ENCODE data around the gene GPR45.
A peak's percentile ranks its signal among the peaks of the same experiment; 100 is the strongest.
"Not testable (repeated sequence)": the region's sequence is repeated elsewhere in the genome, so short reads cannot be mapped to it uniquely, and the experiment has no call there.

The GPR45 gene, protein sequence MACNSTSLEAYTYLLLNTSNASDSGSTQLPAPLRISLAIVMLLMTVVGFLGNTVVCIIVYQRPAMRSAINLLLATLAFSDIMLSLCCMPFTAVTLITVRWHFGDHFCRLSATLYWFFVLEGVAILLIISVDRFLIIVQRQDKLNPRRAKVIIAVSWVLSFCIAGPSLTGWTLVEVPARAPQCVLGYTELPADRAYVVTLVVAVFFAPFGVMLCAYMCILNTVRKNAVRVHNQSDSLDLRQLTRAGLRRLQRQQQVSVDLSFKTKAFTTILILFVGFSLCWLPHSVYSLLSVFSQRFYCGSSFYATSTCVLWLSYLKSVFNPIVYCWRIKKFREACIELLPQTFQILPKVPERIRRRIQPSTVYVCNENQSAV

DNA sequence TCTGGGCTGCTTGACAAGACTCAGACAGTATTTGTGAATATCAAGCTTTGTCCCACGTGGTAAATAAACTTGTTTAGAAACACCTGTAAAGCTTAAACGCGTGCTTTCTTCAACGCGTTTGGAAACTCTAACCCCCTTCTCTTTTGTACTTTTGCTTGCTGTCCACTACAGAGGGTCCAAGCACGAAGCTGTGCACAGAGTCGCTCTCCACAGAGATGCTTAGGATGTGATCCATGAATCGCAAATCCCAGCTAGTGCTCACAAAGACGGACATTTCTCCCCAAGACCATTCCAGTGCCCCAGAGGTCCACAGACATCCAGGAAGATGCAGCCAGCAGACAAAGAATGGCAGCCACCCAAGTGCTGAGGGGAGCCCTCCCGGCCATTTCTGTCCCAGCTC, at the start of gene GPR45:
TSS of gene GPR45 (plus strand) at position 301 of the 400 bp plus-strand sequence. CDS start 116 bp downstream, outside the sequence.
- no peak for DNase-seq

DNA sequence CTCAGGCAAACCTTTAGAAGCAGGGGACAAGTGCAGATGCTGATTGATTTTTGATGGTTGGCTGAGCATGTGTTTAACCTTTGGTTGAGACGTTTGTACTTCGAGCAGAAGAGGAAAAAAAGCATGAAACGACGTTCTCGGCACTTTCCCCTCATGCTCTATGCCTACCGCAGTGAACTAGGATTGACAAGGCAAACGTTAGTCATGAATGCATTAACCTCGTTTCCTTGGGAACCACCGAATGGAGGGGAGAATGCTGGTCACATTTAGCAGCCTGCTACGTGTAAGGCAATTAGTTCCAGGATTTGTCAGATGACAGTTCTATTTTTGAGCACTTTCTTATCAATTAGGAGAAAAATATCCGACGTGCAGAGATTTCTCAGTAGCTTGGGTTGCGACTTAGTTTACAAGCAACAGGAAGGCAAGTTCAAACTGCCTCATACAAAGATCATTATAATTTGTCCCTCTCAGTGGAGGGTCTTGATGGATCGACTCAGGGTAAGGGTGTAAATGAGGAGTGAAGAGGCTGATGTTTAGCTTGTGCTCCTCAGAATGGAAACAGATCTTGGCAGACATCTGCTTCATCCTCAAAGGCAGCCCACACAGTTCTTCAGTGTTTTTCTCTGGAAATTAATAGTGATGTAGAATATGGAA, 47.4 kb upstream of the GPR45 start:
- DNase-seq = no peak

DNA sequence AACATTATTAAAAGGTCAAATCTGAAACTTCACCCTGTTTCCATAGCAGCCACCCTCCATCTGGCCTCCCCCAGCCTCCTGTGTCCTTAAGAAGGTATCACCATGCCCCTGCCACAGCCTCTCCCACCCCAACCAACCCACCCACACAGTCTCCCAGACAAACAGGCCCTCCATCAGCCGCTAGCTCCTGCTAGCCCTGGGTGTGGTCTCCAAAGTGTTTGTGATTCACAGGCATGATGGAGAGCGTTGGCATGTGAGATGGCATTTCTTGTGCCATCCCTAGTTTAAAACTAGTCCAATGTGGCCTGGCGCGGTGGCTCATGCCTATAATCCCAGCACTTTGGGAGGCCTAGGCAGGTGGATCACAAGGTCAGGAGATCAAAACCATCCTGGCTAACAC, 44.9 kb upstream of the GPR45 start:
- no peak for DNase-seq

DNA sequence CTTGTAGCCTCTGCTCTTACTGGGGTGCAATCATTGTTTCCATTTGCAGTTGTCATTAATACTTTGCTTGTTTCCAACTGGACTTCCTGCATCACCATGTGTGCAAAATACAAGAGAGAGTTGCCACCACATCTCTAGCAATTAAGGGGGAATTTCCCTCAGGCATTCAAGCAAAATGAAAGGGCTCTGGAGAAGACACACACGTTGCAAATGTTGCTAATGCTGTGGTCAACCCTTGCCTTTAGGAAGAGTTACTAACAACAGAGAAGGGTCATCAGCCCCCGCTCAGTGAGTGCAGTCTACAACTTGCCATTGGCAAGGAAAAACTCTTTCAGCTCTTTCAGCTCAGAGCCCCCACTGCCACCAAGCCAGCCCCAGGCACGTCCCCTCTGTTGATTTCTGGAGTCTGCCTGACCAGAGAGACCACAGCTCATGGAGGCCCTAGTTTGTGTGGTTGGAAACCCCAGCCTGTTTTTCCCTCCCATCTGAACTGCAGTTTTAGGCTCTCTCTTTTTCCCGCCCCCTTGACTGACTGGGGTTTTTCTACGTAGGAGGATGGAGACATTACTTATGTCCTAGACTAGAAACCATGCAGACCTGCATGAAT, 25.9 kb upstream of the GPR45 start:
- no peak for DNase-seq

DNA sequence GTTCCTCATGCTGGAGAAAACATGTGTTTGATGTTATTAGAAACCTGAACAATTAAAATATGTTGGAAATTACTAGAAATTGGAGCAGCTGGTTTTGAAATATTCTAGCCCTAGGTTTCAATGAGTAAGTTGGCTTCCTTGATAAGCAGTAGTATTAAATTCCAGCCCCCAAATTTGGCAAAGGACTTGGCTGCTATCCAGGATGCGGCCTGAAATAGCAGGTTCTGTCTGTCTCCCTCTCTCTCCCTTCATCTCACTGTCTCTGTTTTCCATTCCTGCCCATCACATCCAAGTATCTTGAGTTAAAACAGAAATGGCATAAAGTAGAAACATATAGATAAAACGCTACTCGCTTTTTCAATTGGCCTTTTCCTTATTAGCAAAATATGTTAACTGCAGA, 20.9 kb upstream of the GPR45 start:
- no peak for DNase-seq

DNA sequence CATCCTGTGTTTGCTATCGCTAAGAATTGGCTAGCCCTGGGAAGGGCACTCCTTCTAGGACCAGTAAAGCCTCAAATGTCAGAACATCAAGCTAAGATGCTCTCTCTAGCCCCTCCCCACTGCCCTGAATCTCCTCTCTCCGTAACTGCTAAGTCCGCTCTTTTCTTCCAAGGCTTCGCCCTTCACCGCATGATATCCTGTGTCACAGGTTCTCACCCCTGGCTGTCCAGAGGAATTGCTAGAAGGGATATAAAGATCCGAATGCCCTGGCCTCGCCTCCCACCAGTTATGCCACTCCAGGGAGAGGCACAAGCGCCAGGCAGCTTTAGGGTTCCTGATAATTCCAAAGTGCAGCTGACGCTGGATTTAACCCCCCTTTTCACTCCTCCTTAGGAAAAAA, 17.1 kb upstream of the GPR45 start:
- no peak for DNase-seq

DNA sequence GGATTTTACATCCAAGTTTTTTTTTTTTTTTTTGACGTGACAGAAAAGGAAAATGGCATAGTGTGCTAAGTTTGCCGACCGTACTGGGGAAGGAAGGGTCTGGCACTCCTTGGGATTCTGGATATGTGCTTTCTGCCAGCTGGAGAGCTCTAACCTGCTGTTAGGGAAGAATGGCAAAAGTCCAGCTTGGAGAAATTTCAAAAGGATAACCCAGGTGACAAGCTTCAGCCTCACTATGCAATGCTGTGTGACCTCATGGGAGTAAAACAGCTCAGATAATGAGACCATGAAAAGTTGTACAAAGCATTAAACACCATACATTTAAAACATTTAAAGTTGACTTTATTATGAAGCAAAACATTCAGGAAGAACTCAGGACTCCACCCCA, 10.3 kb upstream of the GPR45 start:
- no peak for DNase-seq

DNA sequence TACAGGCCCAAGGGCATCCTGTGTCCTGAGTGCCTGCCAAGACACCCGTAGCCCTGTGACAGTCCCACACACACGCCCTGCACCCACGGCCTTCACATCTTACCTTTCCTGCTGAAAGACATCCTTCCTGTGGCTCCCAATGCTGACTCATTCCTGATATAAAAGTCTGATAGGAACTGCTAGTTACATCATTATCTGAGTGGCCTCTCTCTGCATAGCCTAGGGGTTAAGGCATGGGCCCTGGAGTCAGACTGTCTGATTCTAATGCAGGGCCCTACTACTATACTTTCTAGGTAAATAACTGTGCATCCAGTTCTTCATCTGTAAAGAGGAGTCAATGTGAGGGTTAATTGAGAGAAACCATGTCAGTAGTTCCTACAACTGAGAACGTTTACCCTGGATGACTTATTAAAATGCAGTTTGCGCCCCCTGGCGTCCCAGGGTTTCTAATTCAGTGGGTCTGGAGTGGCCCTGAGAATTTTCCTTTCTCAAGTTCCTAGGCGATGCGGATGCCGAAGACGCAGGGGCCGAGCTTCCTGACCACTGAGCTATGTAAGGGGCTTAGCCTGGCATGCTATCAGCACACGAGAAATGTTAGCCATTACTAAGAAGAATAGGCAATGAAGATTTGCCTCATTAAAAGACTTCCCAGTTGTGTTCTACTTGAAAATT, 6.0 kb upstream of the GPR45 start:
- peak; percentile 74 for DNase-seq

DNA sequence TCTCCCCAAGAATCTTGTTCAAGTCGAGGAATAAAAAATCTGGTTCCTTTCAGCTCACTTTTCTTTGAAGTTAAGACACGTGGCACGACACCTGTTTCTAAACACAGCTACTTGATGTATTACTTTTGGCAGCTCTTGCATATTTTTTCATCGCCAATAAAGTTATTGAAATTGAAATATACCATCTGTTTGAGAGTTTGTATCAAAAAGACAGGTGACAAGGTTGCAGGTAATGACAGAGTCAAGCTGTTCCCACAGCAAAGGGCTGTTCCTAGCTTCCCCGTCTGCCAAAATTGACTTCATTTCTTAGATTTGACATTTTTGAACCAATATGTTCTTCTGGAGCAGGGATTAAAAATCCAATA, 5.5 kb upstream of the GPR45 start:
- DNase-seq = no peak

DNA sequence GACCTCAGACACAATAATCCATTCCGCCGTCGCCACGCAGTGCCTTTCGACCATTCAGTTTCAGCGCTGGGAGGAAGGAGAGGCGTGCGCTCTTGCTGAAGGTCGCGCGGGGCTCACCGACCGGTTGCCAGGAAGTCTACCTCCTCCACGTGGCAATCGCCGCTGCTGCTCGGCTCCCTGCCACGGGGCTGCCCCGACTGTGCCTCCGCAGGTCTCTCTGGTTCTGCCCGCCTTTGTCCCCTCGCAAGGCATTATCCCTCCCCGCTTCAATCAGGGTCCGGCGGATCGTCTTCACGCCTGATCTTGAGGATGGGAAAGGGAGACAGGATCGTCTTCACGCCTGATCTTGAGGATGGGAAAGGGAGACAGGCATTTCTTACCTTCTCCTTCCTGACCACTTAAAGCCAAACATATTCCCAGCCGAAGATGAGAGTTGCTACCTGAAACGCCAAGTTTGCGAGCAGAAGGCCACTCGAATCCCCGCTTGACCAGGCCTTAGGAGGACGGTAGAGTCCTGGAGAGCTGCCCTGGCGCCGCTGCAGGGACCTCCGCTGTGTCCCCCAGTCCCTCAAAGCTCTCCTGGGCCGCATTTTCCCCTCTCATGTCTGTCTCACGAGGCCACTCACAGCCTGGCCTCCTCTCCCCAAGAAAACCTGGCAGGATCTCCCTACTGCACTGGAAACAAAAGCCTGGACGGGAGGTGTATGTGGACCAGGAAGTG, 4.3 kb upstream of the GPR45 start:
- DNase-seq = no peak

DNA sequence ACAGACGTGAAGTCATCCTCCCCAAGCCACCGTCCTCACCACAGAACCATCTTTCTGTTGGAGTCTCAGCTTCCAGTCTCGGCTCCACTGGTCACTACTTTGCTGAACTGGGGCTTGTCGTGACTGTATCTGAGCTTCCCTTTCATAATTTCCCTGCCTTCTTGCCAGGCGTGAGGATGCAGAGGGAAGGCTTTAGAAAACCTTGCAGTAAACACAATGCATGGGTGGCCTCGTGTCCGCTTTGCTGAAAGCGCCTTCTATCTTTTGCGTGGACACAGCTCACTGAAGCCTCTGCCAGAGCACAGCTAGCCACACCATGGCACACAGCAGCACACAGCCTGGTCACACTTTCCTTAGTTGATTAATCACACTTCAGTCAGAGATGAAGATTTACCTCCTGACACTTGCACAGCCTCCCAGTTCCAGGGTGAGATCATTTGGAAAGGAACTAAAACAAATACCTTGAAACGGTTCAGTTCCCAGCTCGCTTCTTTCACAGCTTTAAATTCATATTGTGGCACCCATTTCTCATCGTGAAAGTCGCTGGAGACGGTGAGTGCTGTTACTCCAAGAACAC, 2.8 kb upstream of the GPR45 start:
- DNase-seq = no peak

DNA sequence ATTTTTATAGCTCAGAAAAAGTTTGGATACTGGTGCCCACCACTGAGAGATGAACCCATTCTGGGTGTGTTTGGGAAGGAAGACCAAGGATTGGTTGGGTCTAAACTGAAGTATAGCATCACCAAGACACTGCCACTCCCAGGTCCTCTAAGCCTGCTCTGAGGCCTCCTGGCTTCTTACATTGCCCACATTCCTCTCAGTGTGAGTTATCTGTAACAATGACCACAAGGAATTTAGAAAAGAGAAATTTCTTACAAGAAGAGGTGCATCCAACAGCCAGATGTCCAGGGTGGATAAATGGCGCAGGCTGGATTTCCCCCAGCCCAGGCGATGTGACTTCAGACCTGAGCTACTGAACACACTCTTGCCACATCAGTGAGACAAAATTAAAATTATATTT, 1.6 kb upstream of the GPR45 start:
- no peak for DNase-seq

DNA sequence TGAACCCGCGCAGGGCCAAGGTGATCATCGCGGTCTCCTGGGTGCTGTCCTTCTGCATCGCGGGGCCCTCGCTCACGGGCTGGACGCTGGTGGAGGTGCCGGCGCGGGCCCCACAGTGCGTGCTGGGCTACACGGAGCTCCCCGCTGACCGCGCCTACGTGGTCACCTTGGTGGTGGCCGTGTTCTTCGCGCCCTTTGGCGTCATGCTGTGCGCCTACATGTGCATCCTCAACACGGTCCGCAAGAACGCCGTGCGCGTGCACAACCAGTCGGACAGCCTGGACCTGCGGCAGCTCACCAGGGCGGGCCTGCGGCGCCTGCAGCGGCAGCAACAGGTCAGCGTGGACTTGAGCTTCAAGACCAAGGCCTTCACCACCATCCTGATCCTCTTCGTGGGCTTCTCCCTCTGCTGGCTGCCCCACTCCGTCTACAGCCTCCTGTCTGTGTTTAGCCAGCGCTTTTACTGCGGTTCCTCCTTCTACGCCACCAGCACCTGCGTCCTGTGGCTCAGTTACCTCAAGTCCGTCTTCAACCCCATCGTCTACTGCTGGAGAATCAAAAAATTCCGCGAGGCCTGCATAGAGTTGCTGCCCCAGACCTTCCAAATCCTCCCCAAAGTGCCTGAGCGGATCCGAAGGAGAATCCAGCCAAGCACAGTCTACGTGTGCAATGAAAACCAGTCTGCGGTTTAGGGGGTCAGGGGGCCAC, 897 bp downstream of the GPR45 start:
- DNase-seq = no peak

DNA sequence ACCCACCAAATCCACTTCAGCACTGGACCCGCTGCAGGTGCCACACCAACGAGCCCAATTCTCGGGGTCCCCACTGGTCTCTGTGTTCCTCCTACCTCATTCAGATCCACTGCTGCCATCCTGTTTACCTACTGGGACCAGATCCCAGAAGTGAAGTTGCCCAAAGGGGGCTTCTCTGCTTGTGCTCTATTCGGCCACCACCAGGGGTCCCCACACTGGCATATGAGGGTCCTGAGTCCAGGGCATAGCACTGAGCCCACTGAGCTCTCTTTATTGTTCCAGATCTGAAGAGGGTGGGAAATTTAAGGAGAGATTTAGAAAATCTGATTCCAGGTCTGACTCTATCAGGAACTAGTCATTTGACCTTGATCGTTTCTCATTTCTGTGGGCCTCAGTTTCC, 2.4 kb downstream of the GPR45 start:
- no peak for DNase-seq

DNA sequence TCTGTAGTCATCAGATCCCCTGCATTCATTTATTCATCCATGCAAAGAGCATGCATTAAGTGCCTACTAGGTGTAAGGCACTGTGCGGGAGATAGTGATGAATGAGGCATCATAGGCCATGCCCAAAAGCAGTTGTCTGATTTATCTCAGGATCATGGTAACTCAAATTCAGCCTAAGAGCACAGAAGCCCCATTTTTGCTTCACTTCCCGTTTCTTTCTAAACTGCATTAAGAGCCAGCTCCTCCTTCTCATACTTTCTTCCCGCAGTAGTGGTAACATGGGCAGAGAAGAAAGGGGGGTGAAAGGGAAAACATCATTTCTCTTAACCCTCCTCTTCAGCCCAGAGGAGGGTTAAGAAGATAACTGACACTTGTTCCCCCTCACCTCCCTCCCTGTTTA, 2.9 kb downstream of the GPR45 start:
- DNase-seq = no peak

DNA sequence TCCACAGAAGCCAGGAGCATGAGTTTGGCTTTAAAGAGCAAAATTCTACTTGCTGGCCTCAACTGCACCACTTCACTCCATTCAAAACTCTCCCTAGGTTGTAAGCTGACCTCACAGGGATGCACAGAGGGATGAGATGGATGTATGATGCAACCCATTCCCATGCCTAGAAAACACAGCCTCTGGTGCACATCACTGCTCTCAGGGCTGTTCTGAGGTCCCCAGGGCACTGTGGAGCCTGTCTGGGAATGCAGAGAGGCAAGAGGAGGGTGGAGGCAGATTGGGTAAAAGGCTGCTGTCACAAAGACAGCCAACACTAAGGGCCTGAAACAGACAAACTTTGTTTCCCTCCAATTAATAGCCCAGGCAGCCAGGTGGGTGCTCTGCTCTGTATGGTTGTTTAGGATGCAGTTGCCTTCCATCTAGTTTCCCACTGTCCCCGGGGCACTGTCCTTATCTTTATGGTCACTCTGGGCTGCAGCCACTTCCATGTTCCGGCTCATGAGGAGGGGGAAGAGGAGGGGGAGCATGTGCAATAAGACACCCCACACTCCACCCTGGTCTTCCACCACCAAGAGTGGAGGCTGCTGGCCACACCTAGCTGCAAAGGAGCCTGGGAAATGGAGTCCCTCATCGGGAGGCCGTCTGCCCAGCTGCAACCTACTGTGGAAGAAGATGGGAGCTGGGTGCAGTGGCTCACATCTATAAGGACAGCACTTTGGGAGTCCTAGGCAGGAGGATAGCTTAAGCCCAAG, 7.0 kb downstream of the GPR45 start:
- DNase-seq = no peak

DNA sequence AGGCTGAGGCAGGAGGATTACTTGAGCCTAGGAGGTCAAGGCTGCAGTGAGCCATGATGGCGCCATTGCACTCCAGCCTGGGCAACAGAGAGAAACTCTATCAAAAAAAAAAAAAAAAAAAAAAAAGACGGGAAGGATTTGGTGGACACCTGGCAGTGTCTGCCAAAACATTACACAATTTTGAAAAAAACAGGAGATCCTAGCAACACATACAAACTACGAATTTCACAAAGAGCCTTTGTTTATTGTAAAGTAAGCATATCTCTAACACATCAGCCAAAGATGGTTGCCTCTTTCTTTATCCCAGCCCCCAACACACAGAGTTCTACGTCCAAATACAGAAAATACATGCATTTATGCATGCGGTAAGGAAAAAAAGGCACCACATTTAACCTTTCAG, 7.6 kb downstream of the GPR45 start:
- DNase-seq = no peak

DNA sequence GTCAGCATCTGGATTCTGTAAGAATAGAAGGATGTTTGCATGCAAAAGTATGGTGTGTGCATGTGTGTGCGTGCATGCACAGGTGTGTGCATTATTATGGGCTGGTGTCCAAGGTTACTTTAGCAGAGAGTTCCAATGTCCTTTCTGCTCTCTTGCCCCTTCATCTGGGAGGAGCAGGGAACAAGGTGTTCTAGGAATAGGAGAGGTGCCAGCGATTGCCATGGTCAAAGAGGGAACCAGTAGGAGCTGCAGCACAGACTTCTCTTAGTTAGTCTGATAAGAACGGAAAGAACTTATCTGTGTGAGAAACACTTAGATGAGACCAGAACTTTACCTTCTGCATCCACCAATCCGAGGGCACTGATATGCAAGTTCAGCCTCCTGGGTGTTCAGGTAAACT, 8.3 kb downstream of the GPR45 start:
- DNase-seq = no peak

DNA sequence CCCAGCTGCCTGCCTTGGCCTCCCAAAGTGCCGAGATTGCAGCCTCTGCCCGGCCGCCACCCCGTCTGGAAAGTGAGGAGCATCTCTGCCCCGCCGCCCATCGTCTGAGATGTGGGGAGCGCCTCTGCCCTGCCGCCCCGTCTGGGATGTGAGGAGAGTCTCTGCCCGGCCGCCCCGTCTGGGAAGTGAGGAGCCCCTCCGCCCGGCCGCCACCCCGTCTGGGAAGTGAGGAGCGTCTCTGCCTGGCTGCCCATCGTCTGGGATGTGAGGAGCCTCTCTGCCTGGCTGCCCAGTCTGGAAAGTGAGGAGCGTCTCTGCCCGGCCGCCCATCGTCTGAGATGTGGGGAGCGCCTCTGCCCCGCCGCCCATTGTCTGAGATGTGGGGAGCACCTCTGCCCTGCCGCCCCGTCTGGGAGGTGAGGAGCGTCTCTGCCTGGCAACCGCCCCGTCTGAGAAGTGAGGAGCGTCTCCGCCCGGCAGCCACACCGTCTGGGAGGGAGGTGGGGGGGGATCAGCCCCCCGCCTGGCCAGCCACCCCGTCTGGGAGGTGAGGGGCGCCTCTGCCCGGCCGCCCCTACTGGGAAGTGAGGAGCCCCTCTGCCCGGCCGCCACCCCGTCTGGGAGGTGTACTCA, 9.6 kb downstream of the GPR45 start:
- DNase-seq = not testable (repeated sequence)

DNA sequence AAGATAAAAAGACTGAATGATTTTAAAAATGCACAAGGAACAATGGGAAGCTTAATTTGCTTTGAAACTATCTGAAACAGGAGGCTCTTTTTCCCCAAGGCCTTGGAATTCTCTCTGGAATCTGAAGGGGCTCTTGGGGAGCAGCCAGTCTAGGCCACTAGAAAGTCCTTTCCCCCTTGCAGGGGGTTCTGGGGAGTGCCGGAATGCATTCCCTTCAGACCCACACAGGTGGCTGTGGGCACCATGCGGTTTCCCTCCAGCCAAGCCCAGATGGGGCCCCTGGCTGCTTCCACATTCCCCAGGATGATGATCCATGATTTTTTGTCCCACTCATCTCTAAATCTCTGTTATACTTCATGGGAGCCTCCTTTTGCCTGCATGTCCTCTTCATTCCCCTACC, 10.7 kb downstream of the GPR45 start:
- no peak for DNase-seq

All from inflammatory macrophage treated with lipopolysaccharide for 4 hours (primary cell).